Astrocyte of the spinal cord (primary cell): ENCODE data around the gene SMPD1.

Source experiments
- DNase-seq: peaks from one replicate; pipeline ENCODE4 v3.0.0; 2011; ENCODE audit warnings: low read depth, low spot score
- H3K4me3 ChIP-seq: 2 replicates; pipeline ENCODE4 v1.5.1; 2011; ENCODE audit warnings: low read depth, mild to moderate bottlenecking, low read length, moderate library complexity
- CTCF ChIP-seq: IDR thresholded peaks from 2 replicates; pipeline ENCODE4 v1.5.1; 2012; ENCODE audit warnings: low read depth, mild to moderate bottlenecking, low read length, inconsistent platforms
- in situ Hi-C: cut with HindIII; loops from 2 replicates; pipeline ENCODE4 v1.10.0; 2017; ENCODE audit warnings: low sequenced_read_pairs

SMPD1 gene

GRCh38 chr11:6411594-6412031 lies 21.3 kb downstream of the SMPD1 start:
- DNase-seq = no peak
- H3K4me3 ChIP-seq = no peak overlapping the region
- no peak for TF ChIP-seq CTCF
- in situ Hi-C loops = no loop called here

DNA sequence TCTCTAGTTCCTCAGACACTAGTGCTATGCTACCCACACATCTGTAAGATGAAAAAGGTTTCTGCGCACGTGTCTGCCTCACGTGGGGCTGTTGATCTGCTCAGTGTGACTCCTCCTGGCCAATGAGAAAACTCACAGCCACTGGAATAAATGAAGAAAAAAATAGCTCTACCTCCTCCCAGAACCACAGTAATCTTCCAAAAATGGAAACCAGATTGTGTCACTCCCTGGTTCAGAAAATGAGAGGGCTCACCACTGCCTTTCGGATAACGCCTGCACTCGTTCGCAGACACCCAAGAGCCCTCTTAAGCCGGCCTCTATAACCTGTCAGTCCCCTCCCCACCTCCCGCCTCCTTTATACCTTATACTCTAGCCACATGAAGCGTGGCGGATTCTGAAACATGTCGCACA lies 23.5 kb downstream of the SMPD1 start:
- no peak for DNase-seq
- in situ Hi-C loops = no loop called here
- TF ChIP-seq CTCF = no peak
- H3K4me3 ChIP-seq = no peak overlapping the region

DNA sequence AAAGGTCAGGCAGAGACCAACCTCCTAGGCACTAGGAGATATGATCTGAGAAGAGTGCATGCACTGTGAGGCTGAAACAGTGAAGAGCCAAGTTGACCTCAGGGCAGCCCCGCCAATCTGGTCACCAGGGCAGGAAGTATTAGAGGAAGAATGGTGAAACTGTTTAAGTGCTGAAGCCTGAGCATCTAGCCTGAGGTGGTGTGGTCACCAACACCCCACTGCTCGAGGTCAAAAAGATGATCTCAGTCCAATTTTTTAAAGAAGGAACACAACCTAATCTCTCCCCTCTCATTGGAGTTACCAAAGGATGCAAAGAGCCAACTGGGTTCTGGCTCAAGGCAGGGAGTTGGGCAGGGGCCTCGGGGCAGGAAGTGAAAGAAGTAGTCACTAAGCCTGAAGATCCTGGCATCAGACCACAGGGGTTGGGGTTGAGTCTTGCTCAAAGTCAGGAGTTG lies 24.6 kb downstream of the SMPD1 start:
- no peak for DNase-seq
- H3K4me3 ChIP-seq = no peak overlapping the region
- no peak for TF ChIP-seq CTCF
- in situ Hi-C loops = no loop called here

DNA sequence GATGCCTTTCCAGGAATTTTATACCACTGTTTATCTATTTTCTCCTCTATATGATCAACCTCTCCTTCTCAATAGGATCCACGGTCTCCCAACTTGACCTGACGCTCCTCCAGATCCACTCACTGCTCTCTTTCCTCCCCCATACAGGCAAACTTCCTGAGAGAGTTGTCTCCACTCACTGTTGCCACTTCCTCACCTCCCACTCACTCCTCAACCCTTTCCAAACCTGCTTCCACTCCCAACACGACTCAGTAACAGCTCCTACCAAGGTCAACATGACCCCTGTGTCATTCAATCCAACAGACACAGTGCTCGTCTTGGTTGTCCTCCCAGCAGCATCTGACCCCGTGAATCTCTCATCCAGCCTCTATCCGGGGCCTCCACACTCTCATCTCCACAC lies 25.5 kb downstream of the SMPD1 start:
- in situ Hi-C loops = no loop called here
- TF ChIP-seq CTCF = no peak
- no peak for DNase-seq
- H3K4me3 ChIP-seq = no peak overlapping the region

DNA sequence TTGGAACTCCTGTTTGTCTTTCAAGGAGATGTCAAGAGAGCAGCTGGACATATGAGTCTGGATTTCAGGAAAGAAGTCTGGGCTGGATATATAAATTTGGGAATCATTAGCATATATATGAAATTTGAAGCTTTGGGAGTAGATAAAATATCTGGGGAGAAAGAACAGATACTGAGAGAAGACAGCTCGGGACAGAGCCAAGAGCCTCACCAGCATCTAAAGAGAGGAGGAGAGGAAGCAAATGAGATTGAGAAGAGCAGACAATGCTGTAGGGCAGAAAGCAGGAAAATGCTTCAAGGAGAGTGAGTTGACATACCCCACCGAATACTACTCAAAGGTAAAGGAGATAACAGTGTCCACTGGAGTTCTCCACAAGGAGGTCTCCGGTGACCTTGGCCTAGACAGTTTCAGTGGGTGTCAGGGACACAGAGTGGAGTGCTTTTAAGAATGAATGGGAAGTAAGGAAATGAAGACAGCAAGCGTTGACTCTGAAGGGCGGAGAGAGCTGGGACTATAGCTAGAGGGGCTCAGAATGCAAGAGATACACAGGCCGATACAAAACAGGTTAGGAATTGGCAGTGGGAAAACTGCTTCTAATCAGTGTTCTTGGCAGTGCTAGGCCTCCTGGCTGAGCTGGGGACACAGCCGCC lies 27.8 kb downstream of the SMPD1 start:
- peak overlapping the region; percentile 68 for H3K4me3 ChIP-seq
- TF ChIP-seq CTCF = no peak
- no peak for DNase-seq
- in situ Hi-C loops = no loop called here

DNA sequence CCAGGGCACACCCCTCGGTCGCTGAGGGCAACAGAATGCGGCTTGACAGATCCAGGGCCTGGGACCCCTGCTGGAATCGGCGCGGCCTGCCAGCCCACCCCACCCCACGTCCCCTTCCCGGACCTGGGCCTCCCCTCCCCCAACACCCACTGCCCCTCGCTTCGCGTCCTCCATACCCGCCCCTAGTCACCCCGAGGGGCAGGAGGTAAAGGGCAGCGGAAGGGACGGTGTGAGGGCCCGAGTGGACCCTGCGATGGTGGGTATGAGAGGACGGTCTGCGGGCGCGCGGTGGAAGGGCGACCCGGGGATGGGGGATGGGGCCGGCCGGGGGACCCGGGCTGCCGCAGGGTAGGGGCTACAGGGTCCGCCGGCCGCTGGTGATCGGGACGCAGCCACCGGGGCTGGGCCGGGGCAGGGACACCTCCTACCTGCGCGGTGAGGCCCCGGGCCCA lies 28.3 kb downstream of the SMPD1 start:
- no peak for TF ChIP-seq CTCF
- H3K4me3 ChIP-seq = peak overlapping the region; percentile 68
- in situ Hi-C loops = no loop called here
- no peak for DNase-seq
